B cell (primary cell): Measurements from ENCODE around the gene SAMD3. TPM values are rescaled to one million over a fixed set of nuclear protein-coding genes. Genes with fewer than 3 reads are reported as not detected.

Experiments
- ATAC-seq: fragments of 200-7000 bp; cut with Tn5 transposase; one replicate; pipeline ENCODE4 v1.10.0; 2021; ENCODE audit warnings: low read depth, mild to moderate bottlenecking, moderate number of reproducible peaks, moderate library complexity
- CTCF ChIA-PET: fragments of 350-600 bp; sonication (Branson Sonifier 250); formaldehyde crosslinking; loops from one replicate; lab custom pipeline; 2021; ENCODE audit warnings: antibody characterized with exemption, inconsistent platforms; lab: Charles Lee
- POLR2A ChIA-PET: fragments of 350-600 bp; sonication (Branson Sonifier 250); formaldehyde crosslinking; loops from one replicate; lab custom pipeline; 2021; ENCODE audit warnings: antibody characterized with exemption; lab: Charles Lee
- DNase-seq: peaks from one replicate; pipeline ENCODE4 v3.0.0; 2013
- H2AFZ ChIP-seq: 2 replicates; pipeline ENCODE4 v1.6.1; 2012; ENCODE audit warnings: mild to moderate bottlenecking, low read depth, low read length; ENCODE audit not compliant: insufficient read depth, poor library complexity, severe bottlenecking
- H3K27ac ChIP-seq, 2 donors: 1 replicate in 1 of 2; 2 replicates in 1 of 2; pipeline ENCODE4 v1.5.1; 2012 to 2013; ENCODE audit warnings: low read length in 2 of 2, mild to moderate bottlenecking in 2 of 2, moderate library complexity in 1 of 2
- H3K27me3 ChIP-seq, 4 experiments: fragments of 200-600 bp in 1 of 4; sonication (generic) in 1 of 4; replicated peaks in 1 of 4; 1 replicate in 2 of 4; 2 replicates in 2 of 4; pipeline versions ENCODE4 v1.6.1 to v1.7.0; 2013 to 2016; ENCODE audit warnings: low read length in 3 of 4, mild to moderate bottlenecking in 2 of 4, mixed read lengths in 1 of 4, moderate library complexity in 1 of 4; ENCODE audit not compliant: insufficient read depth in 4 of 4, control insufficient read depth in 3 of 4; ENCODE audit errors: control extremely low read depth in 1 of 4
- H3K36me3 ChIP-seq, 2 experiments: replicated peaks in 1 of 2; 1 replicate in 1 of 2; 2 replicates in 1 of 2; pipeline versions ENCODE4 v1.6.1 to v1.7.1; 2013; ENCODE audit warnings: low read length in 1 of 2; ENCODE audit not compliant: insufficient read depth in 2 of 2, control insufficient read depth in 1 of 2; ENCODE audit errors: control extremely low read depth in 1 of 2, extremely low read depth in 1 of 2
- H3K4me1 ChIP-seq, 2 donors: fragments of 200-600 bp in 1 of 2; sonication (generic) in 1 of 2; 1 replicate in 1 of 2; 2 replicates in 1 of 2; pipeline versions ENCODE4 v1.5.1 to v1.6.1; 2013 to 2017; ENCODE audit warnings: low read length in 2 of 2; ENCODE audit not compliant: control insufficient read depth in 2 of 2, insufficient read depth in 2 of 2
- H3K4me2 ChIP-seq: replicated peaks from 2 replicates; pipeline ENCODE3; 2012; ENCODE audit warnings: mild to moderate bottlenecking, low read depth, low read length; ENCODE audit not compliant: poor library complexity, severe bottlenecking
- H3K4me3 ChIP-seq, 5 experiments: fragments of 200-600 bp in 1 of 5; sonication (generic) in 1 of 5; 1 replicate in 3 of 5; 2 replicates in 2 of 5; pipeline versions ENCODE4 v1.5.1 to v1.7.0; 2011 to 2016; ENCODE audit warnings: low read length in 4 of 5, mild to moderate bottlenecking in 4 of 5, low read depth in 2 of 5, control low read depth in 1 of 5, moderate library complexity in 1 of 5; ENCODE audit not compliant: insufficient read depth in 1 of 5; ENCODE audit errors: control extremely low read depth in 1 of 5, extremely low read depth in 1 of 5
- H3K79me2 ChIP-seq: fragments of 200-600 bp; sonication (generic); one replicate; pipeline ENCODE4 v1.6.0; 2016; ENCODE audit warnings: low read length; ENCODE audit not compliant: control insufficient read depth, insufficient read depth
- H3K9ac ChIP-seq: fragments of 200-600 bp; sonication (generic); 2 replicates; pipeline ENCODE4 v1.6.1; 2017; ENCODE audit warnings: mild to moderate bottlenecking, low read length, moderate library complexity
- H3K9me3 ChIP-seq, 3 donors: one replicate each; pipeline versions ENCODE4 v1.6.1 to v1.7.1; 2013; ENCODE audit warnings: low read length in 2 of 3; ENCODE audit not compliant: control insufficient read depth in 2 of 3, insufficient read depth in 1 of 3; ENCODE audit errors: control extremely low read depth in 1 of 3
- H4K20me1 ChIP-seq: 2 replicates; pipeline ENCODE4 v1.6.0; 2012; ENCODE audit warnings: mild to moderate bottlenecking, low read length; ENCODE audit not compliant: insufficient read depth, control insufficient read depth, poor library complexity, severe bottlenecking
- H3K27ac Mint-ChIP-seq: one replicate; pipeline ENCODE4 v1.8.0; 2021; ENCODE audit warnings: mixed read lengths
- H3K27me3 Mint-ChIP-seq: one replicate; pipeline ENCODE4 v1.8.0; 2021; ENCODE audit warnings: mixed read lengths
- H3K4me1 Mint-ChIP-seq: one replicate; pipeline ENCODE4 v1.8.0; 2021; ENCODE audit warnings: mixed read lengths
- H3K4me3 Mint-ChIP-seq: one replicate; pipeline ENCODE4 v1.8.0; 2021; ENCODE audit warnings: mixed read lengths
- H3K9me3 Mint-ChIP-seq: one replicate; pipeline ENCODE4 v1.8.0; 2022; ENCODE audit warnings: mixed read lengths; ENCODE audit not compliant: insufficient read depth
- EZH2 ChIP-seq: IDR thresholded peaks from 2 replicates; pipeline ENCODE4 v1.6.1; 2012; ENCODE audit warnings: borderline replicate concordance, low read depth, mild to moderate bottlenecking, moderate library complexity, low read length; ENCODE audit not compliant: insufficient read depth, poor library complexity, severe bottlenecking
- WGBS: methylation state at CpG from one replicate; pipeline ENCODE4 v1.1.5; 2013; ENCODE audit warnings: missing lambda C conversion rate; ENCODE audit not compliant: insufficient coverage; 5-methylcytosine and 5-hydroxymethylcytosine counted together
- intact Hi-C: fragments of 100-400 bp; cut with micrococcal nuclease; formaldehyde crosslinking; loops from one replicate; pipeline ENCODE4 v1.10.0; 2022
- polyA plus RNA-seq: library from polyadenylated mRNA; depleted of rRNA; stranded (reverse); fragments of >200 nt; gene quantifications from 2 replicates; pipeline ENCODE4 v1.2.3, GENCODE V29; 2012
- total RNA-seq, 2 donors: library from RNA; stranded (reverse); fragments of 120-200 nt in 1 of 2; gene quantifications; 1 replicate in 1 of 2; 2 replicates in 1 of 2; pipeline versions ENCODE4 v1.2.3 to v1.2.4, GENCODE V29; 2013 to 2022
- TF ChIP-seq, protein P1 (sequence below): fragments of 200-600 bp; IDR thresholded peaks from one replicate; pipeline ENCODE4 v1.8.0; 2022; ENCODE audit warnings: antibody characterized with exemption, mild to moderate bottlenecking

SAMD3 gene
- total and polyA plus RNA-seq, 2 donors (not counting 1 experiment from before 2014, with no cell fraction given) = 0.57 to 3.8 TPM

DNA sequence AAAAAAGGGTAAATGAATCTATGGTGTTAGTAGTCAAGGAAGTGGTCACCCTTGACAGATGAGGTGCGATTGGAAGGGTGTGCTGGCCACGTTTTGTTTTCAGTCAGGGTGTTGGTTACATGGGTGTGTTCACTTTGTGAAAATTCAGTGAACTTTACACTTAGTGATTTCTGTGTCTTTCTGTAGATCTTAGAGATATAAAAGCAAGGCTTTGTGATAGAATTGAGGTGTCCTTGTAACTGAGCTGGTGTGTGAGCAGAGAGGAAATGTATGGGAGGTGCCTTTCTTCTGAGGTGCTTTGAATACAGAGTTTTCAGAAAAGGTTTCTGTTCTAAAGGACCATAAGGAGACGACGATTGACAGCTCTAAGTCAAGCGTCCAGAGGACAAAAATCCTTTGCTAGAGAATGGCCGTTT is 90.5 kb downstream of the SAMD3 start:
- H4K20me1 ChIP-seq = no peaks in the 10 kb centered on the region
- H3K9ac ChIP-seq = peak overlapping the region; percentile 59
- no peaks in the 10 kb centered on the region for H3K27me3 ChIP-seq
- Mint-ChIP-seq H3K9me3 (no peaks in the 10 kb centered on the region), H3K4me3 (peak overlapping the region; percentile 89), H3K27ac (peak overlapping the region; percentile 97), H3K27me3 (no peaks in the 10 kb centered on the region), H3K4me1 (peaks cover 46% of the 10 kb centered on the region)
- DNase-seq = no peak
- peak; percentile 70 for ATAC-seq
- H3K27ac ChIP-seq = peak overlapping the region; percentile 71 to 91
- peaks cover 23 to 34% of the 10 kb centered on the region in 2 donors for H3K4me1 ChIP-seq
- H3K36me3 ChIP-seq = peaks cover 13 to 23% of the 10 kb centered on the region in 2 experiments
- no peaks in the 10 kb centered on the region for H3K9me3 ChIP-seq
- H3K79me2 ChIP-seq = peaks cover 10% of the 10 kb centered on the region
- ChIA-PET CTCF (no interaction called here), POLR2A (no interaction called here)
- peak overlapping the region in 4 of 5 experiments; percentile 0 to 45 (median 16) for H3K4me3 ChIP-seq
- peak overlapping the region; percentile 64 for H3K4me2 ChIP-seq
- WGBS = 0% methylated on average over 2 of the region's 6 CpGs
- no peak for TF ChIP-seq EZH2
- TF ChIP-seq, protein P1, sequence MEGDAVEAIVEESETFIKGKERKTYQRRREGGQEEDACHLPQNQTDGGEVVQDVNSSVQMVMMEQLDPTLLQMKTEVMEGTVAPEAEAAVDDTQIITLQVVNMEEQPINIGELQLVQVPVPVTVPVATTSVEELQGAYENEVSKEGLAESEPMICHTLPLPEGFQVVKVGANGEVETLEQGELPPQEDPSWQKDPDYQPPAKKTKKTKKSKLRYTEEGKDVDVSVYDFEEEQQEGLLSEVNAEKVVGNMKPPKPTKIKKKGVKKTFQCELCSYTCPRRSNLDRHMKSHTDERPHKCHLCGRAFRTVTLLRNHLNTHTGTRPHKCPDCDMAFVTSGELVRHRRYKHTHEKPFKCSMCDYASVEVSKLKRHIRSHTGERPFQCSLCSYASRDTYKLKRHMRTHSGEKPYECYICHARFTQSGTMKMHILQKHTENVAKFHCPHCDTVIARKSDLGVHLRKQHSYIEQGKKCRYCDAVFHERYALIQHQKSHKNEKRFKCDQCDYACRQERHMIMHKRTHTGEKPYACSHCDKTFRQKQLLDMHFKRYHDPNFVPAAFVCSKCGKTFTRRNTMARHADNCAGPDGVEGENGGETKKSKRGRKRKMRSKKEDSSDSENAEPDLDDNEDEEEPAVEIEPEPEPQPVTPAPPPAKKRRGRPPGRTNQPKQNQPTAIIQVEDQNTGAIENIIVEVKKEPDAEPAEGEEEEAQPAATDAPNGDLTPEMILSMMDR = no peak
- intact Hi-C loops = no loop called here
- H2AFZ ChIP-seq = peak overlapping the region; percentile 75

DNA sequence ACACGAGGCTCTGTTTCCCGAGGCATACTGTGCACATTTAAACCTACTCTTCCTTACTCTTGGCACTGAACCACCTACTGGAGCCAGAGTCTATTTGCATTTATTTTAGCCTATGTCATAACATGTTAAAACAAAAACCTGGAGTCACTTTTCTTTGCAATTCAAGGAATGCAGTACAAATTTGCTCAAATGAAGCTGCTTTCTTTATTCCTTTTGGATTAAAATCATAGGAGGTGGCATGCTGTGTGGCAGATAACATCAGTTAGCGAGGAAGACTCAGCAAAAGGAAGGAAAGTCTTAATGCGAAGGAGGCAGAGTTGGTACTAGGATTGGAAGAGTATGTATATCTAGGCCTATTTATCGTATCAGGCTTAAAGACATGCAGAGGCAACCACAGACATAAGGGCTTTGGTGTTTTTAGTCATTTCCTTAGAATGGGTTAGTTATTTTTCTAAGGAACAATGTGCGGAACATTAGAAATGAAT is 92.9 kb downstream of the SAMD3 start:
- no peaks in the 10 kb centered on the region for H3K27me3 Mint-ChIP-seq
- H3K4me3 Mint-ChIP-seq = no peak overlapping the region
- no peak for TF ChIP-seq EZH2
- TF ChIP-seq, protein P1 = no peak
- no peaks in the 10 kb centered on the region for H3K9me3 ChIP-seq
- H3K27ac Mint-ChIP-seq = no peak overlapping the region
- peaks cover 8 to 9% of the 10 kb centered on the region in 2 experiments for H3K36me3 ChIP-seq
- CTCF ChIA-PET = no interaction called here
- no peak overlapping the region for H2AFZ ChIP-seq
- H3K4me1 Mint-ChIP-seq = peaks cover 53% of the 10 kb centered on the region
- ATAC-seq = no peak
- H3K4me3 ChIP-seq = no peak overlapping the region
- no peak overlapping the region for H3K9ac ChIP-seq
- POLR2A ChIA-PET = no interaction called here
- peaks cover 11% of the 10 kb centered on the region for H3K79me2 ChIP-seq
- intact Hi-C loops = no loop called here
- 97% methylated on average over 4 of the region's 6 CpGs for WGBS
- H3K27me3 ChIP-seq = no peaks in the 10 kb centered on the region
- peak overlapping the region in 1 of 2 donors; percentile 91 for H3K27ac ChIP-seq
- no peak for DNase-seq
- H3K4me1 ChIP-seq = peaks cover 23 to 34% of the 10 kb centered on the region in 2 donors
- H3K9me3 Mint-ChIP-seq = no peaks in the 10 kb centered on the region
- no peaks in the 10 kb centered on the region for H4K20me1 ChIP-seq
- no peak overlapping the region for H3K4me2 ChIP-seq
